Measurements from ENCODE around the gene TMEM107.
A peak's percentile ranks its signal among the peaks of the same experiment; 100 is the strongest.

Gene TMEM107

GRCh38 chr17:8148560-8148959, 27.6 kb downstream of the TMEM107 start:
- DNase-seq = no peak

- DNase-seq = no peak
These were observed 28.3 kb downstream of the TMEM107 start for GRCh38 chr17:8147805-8148404.

GRCh38 chr17:8147141-8147804, 28.9 kb downstream of the TMEM107 start:
- no peak for DNase-seq

- DNase-seq = no peak
These were observed 29.6 kb downstream of the TMEM107 start for GRCh38 chr17:8146381-8147140.

DNA sequence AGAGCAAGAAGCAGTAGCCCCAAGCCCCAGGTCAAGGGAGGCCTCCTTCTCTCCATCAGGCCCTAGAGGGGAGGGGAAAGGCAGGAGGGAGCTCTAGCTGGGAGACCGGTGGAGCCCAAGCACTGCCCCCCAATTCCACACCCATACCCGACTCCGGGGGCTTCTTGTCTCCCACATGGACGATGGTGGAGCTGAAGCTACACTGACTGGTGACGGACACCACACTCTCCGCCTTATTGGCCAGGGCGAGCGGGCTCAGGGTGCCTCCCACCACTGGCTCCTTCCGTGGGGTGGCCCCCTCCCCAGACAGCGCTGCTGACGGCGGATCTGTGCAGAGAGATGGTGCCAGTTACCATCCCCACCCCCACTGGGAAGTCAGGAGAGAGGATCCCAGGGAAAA, 30.4 kb downstream of the TMEM107 start:
- DNase-seq = no peak

GRCh38 chr17:8144401-8145231, 31.6 kb downstream of the TMEM107 start:
- DNase-seq = no peak

GRCh38 chr17:8143581-8144400, 32.4 kb downstream of the TMEM107 start:
- DNase-seq = no peak

- DNase-seq = no peak
These were observed 33.1 kb downstream of the TMEM107 start for GRCh38 chr17:8142887-8143580.

GRCh38 chr17:8142158-8142886, 33.9 kb downstream of the TMEM107 start:
- no peak for DNase-seq

DNA sequence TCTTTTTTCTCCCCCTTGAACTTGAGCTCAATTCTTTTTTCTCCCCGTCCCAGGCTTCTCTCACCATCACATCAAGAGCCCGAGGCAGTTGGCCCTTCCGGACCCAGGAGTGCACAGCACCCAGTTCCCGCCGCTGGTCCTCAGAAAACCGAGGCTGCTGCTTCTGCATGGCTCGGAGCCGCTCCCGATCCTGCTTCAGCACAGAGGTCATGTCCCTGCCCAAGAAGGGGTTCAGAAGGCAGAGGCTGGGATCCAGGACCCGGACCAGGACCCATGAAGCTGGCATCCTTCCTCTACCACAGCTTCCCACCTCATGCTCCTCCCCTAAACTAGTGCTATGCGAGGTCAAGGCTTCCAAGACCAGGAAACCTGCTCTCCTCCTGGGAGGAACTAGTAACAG, 34.4 kb downstream of the TMEM107 start:
- no peak for DNase-seq

GRCh38 chr17:8141045-8141444, 35.1 kb downstream of the TMEM107 start:
- no peak for DNase-seq

DNA sequence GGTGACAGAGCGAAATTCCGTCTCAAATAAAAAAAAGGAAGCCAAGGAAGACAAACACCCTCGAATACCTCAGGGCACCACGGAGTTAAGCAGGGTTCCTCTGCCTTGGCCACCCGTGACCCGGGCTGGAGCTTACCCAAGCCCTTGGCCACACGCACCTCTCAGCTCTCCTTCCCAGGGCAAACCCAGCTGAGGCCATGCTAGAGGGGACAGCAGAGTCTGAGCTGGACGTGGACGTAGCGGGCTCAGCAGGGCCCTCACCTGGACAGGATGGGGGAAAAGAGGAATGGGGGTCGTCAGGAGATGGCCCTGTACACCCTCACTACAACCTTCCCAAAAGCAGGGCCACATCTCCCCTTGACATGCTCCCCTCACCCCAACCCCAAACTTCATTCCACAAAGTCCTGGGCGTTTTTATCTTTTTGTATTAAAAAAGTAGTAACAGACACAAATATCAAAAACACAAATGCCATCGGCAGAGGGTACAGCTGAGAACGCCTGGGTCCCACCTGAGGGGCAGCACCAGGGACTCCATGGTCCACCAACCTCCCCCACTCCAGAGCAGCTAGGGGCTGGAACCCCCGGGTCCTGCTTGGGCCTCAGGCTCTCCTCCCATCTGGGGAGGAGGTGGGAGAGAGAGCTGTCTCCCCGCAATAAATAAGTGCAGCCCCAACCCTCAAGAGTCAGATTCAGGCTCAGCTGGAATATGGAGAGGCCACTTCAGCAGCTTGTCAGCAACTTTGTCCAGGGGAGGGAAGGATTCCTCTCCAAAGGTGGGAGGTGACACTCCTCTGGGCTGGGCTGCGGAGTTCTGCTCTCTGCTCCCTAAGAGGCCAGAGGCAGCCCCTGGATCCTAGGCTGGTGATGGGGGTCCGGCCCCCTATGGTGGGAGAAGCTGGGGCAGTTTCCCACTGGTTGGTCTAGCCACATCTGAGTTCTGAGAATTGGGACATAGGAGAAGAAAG, 35.8 kb downstream of the TMEM107 start:
- DNase-seq = no peak

DNA sequence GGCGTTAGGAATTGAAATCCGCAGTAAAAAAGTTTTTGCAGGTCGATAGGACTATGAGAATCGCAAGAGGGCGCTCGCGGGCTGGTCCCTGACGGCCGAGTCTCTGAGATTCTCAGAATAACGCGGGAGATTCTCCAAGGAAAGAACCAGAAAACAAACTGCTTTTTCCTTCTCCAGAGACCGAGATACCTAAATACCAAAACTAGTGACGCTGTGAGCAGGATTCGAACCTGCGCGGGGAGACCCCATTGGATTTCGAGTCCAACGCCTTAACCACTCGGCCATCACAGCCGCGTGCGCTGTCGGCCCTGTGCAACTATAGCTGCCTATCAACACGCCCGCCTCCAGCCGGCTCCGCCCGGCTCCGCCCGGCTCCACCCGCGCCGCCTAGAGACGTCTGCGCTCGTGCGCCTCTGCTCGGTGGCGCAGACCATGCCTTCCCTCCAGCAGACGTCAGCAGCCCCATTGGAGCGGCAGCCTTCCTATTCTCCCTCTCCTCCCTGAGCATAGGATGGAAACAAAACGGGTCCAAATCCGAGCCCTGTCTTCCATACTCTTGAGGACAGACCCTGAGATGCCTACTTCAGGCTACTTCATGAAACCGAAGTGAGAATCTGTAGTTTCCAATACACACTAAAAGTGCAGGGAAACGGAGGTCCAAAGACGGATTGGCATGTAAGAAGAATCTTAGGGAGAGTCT, 37.4 kb downstream of the TMEM107 start:
- peak; percentile 96 for DNase-seq

DNA sequence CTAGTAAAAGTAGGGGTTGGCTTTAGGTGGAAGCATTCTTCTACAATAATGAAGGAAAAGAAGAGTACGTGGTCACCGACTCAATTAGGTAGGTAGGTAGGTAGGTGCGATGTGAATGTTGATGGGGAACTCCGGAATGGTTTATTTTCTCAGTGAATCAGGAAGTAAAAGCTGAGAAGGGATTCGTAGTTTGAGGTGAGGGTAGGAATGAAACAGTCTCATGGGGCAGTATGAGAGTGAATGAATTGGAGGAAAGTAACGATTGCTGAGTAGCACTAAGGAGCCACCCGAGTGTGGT, 37.9 kb downstream of the TMEM107 start:
- DNase-seq = no peak

- DNase-seq = no peak
These were observed 38.4 kb downstream of the TMEM107 start for GRCh38 chr17:8137645-8138373.

DNA sequence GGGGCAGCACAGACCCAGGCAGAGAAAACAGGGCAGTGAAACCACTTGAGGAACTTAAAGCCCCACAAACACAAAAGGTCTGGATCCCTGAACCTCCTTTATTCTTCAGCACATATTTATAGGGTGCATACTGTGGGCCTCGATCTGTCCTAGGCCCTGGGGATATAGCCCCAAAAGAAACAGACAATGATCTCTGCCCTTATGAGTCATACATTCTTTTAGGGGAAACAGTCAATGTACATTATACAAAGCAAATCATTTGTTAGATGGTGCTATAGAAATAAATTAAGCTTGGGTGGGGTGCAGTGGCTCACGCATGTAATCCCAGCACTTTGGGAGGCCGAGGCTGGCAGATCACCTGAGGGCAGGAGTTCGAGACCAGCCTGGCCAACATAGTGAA, 42.2 kb downstream of the TMEM107 start:
- DNase-seq = no peak

GRCh38 chr17:8133399-8133798, 42.8 kb downstream of the TMEM107 start:
- no peak for DNase-seq

DNA sequence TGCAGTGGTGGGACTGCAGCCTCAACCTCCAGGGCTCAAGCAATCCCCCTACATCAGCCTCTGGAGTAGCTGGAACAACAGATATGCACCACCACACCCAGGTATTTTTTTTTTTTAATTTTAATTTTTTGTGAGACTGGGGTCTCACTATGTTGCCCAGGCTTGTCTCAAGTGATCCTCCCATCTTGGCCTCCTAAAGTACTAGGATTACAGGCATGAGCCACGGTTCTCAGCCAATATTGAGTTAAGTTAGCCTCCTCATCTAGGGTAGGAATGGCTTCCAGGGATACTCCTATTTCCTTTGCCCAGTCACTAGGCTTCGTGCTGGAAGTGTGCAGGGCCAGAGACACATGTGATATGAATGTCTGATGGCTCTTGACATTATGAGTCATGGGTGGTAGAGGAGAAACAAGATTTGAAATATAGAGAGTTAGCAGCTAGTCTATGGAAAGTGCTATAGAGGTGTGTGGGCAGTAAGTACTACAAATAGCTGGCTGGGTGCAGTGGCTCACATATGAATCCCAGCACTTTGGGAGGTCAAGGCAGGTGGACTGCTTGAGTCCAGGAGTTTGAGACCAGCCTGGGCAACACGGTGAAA, 44.2 kb downstream of the TMEM107 start:
- no peak for DNase-seq
